NCI-H1105 treated with DMSO at 0.1 percent for 48 hours (cell line): ENCODE data around the gene CALHM2.
"Not testable (repeated sequence)": the region's sequence is repeated elsewhere in the genome, so short reads cannot be mapped to it uniquely, and the experiment has no call there.

Experiments
- DNase-seq: peaks from one replicate; lab custom pipeline; 2025; lab: John Stamatoyannopoulos, UW

Gene CALHM2

GRCh38 chr10:103449208-103450144, 2.7 kb downstream of the CALHM2 start:
- DNase-seq, result no peak

GRCh38 chr10:103448746-103449145, 3.4 kb downstream of the CALHM2 start:
- no peak for DNase-seq

DNA sequence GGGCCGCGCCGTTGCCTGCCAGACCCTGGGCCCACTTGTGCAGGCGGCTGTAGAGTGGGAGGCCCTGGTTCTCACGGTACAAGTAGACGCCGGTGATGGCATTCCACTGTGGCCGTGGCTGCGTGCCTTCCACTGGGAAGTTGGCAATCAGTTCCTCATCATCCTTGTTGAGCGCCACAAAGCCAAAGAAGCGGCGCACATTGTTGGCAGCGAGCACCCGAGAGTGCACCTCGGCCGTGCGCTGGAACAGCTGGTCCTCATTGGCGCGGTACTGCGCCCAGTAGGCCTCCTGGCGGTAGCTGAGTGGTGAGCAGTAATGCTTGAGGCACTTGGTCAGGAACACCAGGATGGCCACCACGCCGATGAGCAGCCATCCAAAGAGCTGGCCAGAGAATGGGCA, 5.0 kb downstream of the CALHM2 start:
- DNase-seq, result no peak

GRCh38 chr10:103445767-103446567, 6.2 kb downstream of the CALHM2 start:
- DNase-seq, result no peak

DNA sequence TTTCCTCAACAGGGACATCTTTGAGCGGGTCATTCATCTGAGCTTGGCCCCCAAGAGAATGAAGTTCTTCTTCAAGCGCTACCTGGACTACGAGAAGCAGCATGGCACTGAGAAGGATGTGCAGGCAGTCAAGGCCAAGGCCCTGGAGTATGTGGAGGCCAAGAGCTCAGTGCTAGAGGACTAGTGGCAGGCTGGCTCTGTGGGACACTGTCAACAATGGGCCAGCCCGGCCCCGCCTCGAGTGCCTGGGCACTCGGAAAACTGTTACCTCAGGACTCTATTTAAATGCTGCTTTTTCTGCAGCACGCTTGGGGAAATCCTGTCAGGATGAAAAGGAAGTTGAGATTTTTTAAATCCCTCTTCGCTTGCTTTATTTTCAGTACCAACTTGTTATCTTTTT, 6.8 kb downstream of the CALHM2 start:
- no peak for DNase-seq

GRCh38 chr10:103444478-103444877, 7.7 kb downstream of the CALHM2 start:
- DNase-seq, result no peak

- no peak for DNase-seq
Observed at GRCh38 chr10:103443475-103444185, 8.5 kb downstream of the CALHM2 start.

DNA sequence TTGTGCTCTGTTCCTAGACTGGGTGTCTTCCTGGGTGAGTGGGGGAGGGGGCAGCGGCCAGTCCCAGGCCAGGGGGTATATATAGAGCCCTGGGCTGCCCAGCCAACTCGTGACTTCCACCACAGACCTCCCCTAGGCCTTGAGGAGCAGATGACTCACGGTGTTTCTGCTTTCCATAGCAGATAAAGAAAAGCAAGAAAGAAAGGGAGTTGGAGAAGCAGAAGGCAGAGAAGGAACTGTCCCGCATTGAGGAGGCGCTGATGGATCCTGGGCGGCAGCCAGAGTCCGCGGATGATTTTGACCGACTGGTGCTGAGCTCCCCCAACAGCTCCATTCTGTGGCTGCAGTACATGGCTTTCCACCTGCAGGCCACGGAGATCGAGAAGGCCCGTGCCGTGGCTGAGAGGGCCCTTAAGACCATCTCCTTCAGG, 10.1 kb downstream of the CALHM2 start:
- no peak for DNase-seq

DNA sequence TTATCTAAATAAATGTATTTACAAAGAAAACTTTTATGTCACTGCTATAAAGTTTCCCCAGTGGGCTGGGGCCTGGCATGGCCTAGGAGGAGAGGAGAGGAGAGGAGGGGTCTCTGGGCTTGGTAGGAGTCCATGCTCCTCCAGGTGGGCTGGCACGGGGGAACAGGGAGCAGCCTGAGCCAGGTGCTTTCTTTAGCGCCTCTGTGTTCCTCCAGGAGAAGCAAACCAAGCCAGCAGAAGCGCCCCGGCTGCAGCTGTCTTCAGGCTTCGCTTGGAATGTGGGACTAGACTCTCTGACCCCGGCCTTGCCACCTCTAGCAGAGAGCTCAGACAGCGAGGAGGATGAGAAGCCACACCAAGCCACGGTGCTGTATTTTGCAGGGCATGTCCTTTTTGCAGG, 10.6 kb downstream of the CALHM2 start:
- DNase-seq, result no peak

DNA sequence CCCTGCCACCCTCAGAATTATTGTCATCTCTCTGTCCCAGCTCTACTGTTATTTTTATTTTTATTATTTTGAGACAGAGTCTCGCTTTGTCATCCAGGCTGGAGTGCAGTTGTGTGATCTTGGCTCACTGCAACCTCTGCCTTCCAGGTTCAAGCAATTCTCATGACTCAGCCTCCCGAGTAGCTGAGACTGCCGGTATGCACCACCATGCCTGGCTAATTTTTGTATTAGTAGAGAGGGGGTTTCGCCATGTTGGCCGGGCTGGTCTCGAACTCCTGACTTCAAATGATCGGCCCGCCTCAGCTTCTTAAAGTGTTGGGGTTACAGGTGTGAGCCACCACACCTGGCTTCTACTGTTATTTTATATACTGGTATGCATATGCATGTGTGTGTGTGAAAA, 11.0 kb downstream of the CALHM2 start:
- DNase-seq, result no peak

- no peak for DNase-seq
Observed at GRCh38 chr10:103440416-103440815, 11.8 kb downstream of the CALHM2 start.

DNA sequence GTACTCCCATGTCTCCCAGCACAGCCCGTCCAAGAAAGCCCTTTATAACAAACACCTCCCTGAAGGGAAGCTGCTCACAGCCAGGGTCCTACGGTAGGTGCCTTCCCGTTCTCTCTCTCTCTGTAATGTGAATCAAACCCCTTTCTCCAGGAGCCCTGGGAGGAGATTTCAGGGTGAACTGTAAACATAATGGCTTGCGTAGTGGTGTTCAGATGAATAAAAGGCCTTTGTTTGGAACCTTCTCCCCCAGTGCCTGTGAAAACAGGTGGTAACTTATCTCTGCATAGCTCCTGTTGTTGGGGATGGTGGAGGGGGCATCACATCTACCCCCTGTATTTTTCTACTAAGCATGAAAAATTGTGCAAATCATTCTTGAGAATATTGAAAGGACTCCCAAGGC, 12.4 kb downstream of the CALHM2 start:
- no peak for DNase-seq

DNA sequence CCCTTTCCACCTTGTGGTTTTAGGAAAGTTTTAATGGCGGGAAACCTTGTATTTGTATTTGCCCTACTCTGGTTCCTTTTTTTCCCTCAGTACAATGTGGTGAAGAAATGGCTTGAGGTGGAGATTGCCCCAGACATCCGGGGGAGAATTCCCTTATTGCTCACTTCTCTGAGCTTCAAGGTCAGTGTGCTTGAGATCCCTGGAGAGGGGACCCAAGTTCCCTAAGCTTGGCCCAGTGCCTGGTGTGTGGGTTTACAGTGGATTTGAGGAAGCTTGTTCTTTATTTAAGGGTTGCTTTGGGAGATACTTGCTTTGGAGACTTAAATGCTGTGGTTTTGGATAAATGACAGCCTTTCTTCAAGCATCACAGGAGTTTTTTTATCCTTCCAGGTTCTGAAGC, 18.3 kb downstream of the CALHM2 start:
- DNase-seq, result no peak

DNA sequence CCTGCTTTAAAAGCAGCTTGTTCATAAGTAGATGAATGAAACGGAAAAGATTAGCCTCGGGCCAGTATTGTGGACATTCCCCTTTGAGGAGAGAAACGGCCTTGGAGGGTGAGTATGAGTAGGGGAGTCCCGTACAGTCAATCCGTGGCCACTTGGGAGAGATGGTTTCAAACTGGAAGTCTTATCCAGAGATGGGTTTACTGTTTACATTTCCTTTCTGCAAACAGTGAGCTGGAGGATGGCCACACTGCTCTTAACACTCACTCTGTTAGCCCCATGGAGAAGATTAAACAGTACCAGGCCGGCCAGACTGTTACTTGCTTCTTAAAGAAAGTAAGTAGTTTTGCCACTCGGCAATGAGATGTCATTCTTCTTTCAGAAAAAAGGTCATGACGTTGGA, 20.3 kb downstream of the CALHM2 start:
- DNase-seq, result no peak

GRCh38 chr10:103429647-103430046, 22.5 kb downstream of the CALHM2 start:
- no peak for DNase-seq

- no peak for DNase-seq
Observed at GRCh38 chr10:103428989-103429643, 23.1 kb downstream of the CALHM2 start.

- no peak for DNase-seq
Observed at GRCh38 chr10:103427866-103428265, 24.3 kb downstream of the CALHM2 start.

DNA sequence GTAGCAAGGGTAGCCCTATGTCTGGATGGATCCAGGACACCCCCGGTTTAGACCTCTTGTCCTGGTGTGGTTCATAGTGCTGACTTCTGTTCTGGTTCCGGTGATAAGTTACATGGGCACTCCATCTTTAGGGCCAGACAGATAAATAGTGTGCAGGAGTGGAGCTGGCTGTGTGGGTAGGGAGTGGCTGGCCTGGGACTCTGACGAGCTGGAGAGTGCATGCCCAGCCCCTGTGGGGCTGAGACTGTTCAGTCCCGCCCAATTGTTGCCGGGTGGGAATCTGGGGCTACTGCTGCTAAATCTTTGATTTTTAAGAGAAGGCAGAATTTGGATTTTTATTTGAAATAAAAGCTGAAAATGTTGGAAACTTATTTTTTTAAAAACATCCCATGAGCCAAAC, 28.4 kb downstream of the CALHM2 start:
- DNase-seq, result no peak

- no peak for DNase-seq
Observed at GRCh38 chr10:103419101-103419500, 33.1 kb downstream of the CALHM2 start.

DNA sequence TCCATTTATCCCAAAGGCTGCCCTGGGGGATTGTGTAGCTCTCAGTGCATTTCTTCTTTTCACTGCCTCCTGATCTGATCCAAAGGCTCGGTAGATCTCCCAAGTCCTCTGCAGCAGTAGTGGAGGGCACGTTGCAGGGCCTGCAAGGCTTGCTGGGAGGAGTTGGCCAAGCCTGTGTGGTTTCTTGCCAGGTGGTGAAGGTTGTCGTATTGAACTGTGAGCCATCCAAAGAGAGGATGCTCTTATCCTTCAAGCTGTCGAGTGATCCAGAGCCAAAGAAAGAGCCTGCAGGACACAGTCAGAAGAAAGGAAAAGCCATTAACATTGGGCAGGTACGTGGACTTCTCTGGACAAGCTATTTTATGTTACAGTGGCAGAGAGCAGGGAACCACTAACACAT, 34.6 kb downstream of the CALHM2 start:
- no peak for DNase-seq

- not testable (repeated sequence) for DNase-seq
Observed at GRCh38 chr10:103417148-103417469, 35.1 kb downstream of the CALHM2 start.
